Astrocyte (in vitro differentiated cells and primary cell): ENCODE measurements around the gene SCART1.

ENCODE experiments used
- EZH2 ChIP-seq: IDR thresholded peaks from 2 replicates; pipeline ENCODE4 v1.6.1; 2012; ENCODE audit warnings: mild to moderate bottlenecking, low read length, inconsistent platforms; ENCODE audit not compliant: insufficient read depth
- TF ChIP-seq, protein P1 (sequence below): IDR thresholded peaks from 2 replicates; pipeline ENCODE4 v1.5.1; 2011; ENCODE audit warnings: low read depth, mild to moderate bottlenecking, inconsistent platforms, low read length, moderate library complexity; ENCODE audit not compliant: insufficient read depth

DNA sequence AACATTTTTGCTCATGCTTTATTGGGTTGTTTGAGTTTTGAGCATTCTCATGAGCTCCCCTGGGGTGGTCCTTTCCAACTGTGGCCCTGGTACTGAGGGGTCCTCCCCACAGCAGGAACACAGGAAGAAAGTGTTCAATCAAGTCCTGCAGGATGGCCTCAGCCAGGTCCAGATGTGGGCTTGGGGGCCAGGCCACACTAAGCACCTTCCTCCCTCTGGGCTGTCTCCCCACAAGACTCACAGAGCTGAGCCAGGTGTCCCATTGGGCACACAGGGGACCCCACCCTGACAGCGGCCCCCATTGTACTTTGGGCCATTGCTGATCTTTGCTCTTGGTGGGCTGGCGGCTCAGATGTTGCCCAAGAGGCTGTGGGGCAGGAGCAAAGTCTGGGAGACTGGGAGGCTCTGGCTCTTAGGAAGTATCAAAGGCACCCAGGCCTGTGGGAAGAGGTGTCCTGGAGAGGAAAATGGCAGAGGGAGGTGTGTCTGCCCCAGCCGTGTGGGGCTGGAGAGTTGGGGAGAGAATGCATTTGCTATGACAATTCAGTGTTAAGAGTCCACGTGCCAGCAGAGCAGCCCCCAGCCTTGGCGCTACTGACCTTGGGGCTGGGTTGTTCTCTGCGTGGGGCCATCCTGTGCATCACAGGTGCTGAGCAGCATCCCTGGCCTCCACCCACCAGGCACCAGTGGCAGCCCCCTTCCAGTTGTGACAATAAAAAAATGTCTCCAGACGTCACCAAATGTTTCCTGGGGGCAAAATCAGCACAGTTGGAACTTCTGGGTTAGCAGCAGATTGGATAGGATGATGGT is 17.8 kb downstream of the SCART1 start:
- TF ChIP-seq, protein P1, sequence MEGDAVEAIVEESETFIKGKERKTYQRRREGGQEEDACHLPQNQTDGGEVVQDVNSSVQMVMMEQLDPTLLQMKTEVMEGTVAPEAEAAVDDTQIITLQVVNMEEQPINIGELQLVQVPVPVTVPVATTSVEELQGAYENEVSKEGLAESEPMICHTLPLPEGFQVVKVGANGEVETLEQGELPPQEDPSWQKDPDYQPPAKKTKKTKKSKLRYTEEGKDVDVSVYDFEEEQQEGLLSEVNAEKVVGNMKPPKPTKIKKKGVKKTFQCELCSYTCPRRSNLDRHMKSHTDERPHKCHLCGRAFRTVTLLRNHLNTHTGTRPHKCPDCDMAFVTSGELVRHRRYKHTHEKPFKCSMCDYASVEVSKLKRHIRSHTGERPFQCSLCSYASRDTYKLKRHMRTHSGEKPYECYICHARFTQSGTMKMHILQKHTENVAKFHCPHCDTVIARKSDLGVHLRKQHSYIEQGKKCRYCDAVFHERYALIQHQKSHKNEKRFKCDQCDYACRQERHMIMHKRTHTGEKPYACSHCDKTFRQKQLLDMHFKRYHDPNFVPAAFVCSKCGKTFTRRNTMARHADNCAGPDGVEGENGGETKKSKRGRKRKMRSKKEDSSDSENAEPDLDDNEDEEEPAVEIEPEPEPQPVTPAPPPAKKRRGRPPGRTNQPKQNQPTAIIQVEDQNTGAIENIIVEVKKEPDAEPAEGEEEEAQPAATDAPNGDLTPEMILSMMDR, result no peak
- TF ChIP-seq EZH2, result no peak
